Medulla oblongata (tissue), 1 donor: Measurements from ENCODE around the gene LSM4.
A peak's percentile ranks its signal among the peaks of the same experiment; 100 is the strongest.
"Not testable (repeated sequence)": the region's sequence is repeated elsewhere in the genome, so short reads cannot be mapped to it uniquely, and the experiment has no call there.

Source experiments
- DNase-seq: peaks from one replicate; pipeline ENCODE4 v3.0.0-alpha.2; 2015; ENCODE audit errors: extremely low spot score

Gene LSM4

DNA sequence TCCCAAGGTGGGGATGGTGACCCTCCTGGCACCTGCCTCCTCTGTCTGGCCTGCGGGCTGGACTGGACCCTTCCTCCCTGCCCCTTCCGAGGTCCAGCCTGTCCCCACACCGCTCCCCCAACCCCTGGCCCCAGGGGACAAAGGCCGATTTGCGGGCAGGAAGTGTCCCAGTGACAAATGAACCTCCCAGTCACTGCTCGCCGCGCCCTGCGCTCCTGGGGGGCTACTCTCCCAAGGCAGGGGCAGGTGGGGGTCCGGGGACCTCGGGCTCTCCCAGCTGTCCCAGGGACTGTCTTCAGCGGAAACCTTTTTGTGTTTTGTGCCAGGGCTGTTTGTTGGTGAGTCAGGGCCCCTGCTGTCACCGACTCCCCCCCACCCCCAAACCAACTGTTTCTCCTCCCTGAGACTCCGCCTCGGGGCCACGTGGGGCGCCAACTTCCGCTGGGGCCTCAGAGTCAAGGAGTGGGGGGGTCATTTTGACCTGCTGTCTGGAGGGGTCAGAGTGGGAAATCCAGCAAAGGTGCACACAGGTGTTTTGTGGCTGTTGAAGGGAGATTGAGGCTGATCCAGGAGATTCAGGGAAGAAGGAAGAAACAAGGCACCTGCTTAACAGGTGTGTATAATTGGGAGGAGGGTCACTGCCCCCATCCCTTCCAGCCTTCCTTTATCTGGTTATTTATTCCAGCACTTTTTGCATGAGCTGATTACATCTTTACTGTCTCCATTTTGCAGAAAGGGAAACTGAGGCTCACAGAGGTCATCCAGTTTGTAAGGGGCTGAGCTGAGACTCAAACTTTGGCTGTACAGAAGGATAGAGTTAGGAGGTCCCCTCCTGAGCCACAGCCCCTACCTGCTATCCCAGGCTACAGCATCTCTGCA, 18.4 kb upstream of the LSM4 start:
- DNase-seq: peak; percentile 61

- peak; percentile 69 for DNase-seq
These were observed 17.5 kb upstream of the LSM4 start, which contains the start of gene PGPEP1 for GRCh38 chr19:18340190-18340989. Gene PGPEP1 (plus strand): TSS chr19:18340598. CDS start chr19:18340682, 84 bp downstream.

DNA sequence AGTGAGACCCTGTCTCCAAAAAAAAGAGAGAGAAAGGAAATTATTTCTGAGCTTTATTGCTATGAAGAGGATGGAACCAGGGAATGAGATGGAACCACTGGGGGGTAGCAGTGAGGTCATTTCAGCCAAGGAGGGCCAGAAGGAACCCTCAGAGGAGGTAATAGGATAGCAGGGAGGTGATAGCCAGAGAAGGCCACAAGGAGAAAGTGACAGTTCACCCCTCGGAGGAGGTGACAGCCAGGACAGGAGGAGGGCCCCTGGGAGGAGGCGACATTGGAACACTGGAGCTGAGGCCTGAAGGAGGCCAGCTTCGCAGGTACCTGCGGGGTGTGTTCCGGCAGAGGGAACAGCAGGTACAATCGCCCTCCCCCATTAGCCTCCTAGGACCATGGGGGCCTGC, 16.8 kb upstream of the LSM4 start:
- DNase-seq: no peak

- no peak for DNase-seq
These were observed 15.7 kb upstream of the LSM4 start for GRCh38 chr19:18338541-18338940.

GRCh38 chr19:18336121-18336520, 13.2 kb upstream of the LSM4 start:
- DNase-seq: no peak

DNA sequence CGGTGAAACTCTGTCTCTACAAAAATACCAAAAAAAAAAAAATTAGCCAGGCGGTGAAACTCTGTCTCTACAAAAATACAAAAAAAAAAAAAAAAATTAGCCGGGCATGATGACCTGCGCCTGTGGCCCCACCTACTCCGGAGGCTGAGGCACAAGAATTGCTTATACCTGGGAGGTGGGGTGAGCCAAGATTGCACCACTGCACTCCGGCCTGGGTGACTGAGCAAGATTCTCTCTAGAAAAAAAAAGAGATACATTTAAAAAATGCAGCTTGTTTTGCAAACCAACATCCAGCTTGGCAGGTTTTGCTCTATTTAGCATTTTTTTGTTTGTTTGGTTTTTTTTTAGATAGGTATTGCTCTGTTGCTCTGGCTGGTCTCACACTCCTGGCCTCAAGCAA, 10.8 kb upstream of the LSM4 start:
- DNase-seq: no peak

GRCh38 chr19:18332917-18333530, 10.1 kb upstream of the LSM4 start:
- DNase-seq: no peak

- DNase-seq: no peak
These were observed 8.0 kb upstream of the LSM4 start for GRCh38 chr19:18330868-18331267.

DNA sequence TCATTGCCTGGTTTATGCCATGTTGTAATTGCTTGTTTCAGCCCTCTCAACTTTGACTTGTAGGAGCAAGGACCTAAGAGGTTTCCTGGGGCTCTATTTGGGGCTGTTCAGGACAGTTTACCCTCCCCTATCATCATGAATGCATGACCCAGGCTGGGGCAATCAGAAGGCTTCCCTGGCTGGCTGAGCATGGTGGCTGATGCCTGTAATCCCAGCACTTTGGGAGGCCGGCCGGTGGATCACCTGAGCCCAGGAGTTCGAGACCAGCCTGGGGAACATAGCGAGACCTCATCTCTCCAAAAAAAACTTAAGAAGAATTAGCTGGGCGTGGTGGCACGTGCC, 6.1 kb upstream of the LSM4 start:
- DNase-seq: no peak

- DNase-seq: peak; percentile 99
These were observed 5.6 kb upstream of the LSM4 start for GRCh38 chr19:18328340-18329034.

GRCh38 chr19:18326772-18327171, 3.9 kb upstream of the LSM4 start:
- DNase-seq: no peak

DNA sequence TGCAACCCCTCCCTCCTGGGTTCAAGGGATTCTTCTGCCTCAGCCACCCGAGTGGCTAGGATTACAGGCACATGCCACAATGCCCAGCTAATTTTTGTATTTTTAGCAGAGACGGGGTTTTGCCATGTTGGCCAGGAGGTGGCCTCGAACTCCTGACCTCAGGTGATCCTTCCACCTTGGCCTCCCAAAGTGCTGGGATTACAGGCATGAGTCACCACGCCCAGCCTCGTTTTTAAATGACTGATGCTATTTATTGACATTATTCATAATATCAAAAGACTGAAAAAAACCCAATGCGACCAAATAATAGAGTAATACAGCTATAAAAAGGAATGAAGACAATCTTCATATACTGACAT, 1.5 kb upstream of the LSM4 start:
- DNase-seq: not testable (repeated sequence)

GRCh38 chr19:18322318-18322758, 538 bp downstream of the LSM4 start:
- DNase-seq: no peak

GRCh38 chr19:18321734-18322102, 1.2 kb downstream of the LSM4 start:
- no peak for DNase-seq

- no peak for DNase-seq
These were observed 1.8 kb downstream of the LSM4 start for GRCh38 chr19:18320865-18321733.

GRCh38 chr19:18319591-18320135, 3.2 kb downstream of the LSM4 start:
- no peak for DNase-seq

DNA sequence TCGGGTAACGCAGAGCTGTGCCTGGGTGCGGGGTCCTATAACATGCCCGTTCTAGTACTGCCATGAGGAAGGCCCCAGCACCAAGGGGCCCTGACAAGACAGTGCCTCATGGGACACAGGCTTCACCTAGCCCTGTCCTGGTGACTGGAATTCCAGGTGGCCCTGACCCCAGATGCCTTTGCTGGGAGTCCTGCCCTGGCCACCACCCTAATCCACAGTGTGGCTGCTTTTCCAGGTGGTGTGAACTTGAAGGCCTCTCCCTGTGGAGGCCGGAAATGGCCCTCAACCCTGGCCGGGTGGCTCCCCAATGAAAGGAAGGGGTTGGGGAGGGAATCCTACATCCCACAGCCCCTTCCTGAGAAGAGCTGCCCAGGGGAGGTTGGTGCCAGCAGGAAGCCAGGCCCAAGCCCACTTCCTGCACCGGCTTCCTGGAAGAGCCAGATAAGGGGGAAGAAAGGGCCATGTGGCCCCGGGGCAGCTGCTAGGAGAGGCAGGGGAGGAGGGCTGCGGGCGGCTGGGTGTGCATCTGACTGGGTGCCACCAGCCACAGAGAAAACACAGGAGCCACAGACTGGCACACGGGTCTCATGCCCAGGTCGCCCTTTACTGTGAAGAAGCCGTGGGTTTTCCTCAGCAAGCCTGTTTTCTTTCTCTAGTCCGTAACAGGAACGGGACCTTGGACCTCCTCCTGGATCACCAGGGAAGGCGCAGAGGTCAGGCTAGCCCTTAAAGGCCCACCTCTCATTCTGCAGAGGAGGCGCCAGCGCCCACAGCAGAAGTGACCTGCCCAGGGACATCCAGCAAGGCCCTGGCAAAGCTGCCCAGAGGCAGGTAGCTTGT, 4.7 kb downstream of the LSM4 start:
- no peak for DNase-seq

- no peak for DNase-seq
These were observed 9.5 kb downstream of the LSM4 start for GRCh38 chr19:18313398-18313797.

GRCh38 chr19:18312092-18312534, 10.8 kb downstream of the LSM4 start:
- no peak for DNase-seq
